GOT3 (cell line): ENCODE data around the gene TAF4.
"Not testable (repeated sequence)": the region's sequence is repeated elsewhere in the genome, so short reads cannot be mapped to it uniquely, and the experiment has no call there.

ENCODE experiments used
- DNase-seq: peaks from one replicate; lab custom pipeline; 2025; ENCODE audit warnings: mixed read lengths; lab: John Stamatoyannopoulos, UW

TAF4 gene

DNA sequence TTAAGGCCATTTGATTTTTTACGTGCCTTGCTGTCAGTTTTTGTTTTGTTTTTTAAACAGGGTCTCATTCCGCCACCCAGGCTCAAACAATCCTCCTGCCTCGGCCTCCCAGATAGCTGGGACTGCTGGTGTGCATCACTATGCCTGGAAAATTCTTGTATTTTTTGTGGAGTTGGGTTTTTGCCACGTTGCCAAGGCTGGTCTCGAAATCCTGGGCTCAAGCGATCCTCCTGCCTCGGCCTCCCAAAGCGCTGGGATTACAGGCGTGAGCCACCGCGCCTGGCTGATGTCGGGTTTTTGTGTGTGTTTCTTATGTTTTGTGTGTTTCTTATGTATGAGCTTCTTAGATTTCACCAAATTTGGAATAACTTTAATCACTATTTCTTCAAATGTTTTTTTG lies 104.8 kb downstream of the TAF4 start:
- DNase-seq: no peak

DNA sequence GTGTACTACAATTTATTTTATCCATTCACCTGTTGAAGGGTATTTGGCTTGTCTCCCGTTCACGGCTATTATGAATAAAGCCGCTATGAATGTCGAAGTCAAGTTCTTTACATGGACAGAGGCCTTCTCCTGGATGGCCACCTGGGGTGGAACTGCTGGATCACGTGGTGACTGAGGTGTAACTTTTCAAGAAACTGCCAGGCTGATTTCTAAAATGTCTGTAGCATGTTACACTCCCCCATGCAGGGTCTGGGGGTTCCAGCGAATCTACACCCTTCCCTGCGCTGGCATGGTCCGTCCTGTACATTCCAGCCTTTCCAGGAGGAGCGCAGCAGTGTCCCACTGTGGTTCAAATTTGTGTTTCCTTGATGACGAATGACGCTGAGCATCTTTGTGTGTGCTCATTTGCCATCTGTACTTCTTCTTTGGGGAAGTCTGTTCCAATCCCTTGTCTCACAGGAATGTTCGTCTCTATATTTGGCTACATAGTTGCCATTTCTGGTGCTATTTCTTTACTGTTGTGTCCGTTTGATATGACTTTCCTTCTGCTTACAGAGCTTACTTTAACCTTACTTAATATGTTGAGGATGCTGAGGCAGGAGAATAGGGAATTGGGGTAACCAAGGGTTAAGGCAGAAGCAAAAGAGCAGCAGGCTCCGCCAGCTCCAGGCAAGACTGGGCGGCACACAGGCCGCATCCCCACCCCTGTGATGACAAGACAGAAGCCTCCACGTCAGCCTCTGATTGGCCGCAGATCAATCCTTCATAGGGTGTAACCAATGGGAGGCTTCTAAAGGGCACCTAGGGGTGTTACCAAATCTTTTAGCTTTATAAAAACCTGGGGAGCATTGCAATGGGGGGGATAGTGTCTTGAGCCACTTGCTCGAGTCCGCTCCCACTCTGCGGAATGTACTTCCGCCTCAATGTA lies 106.6 kb downstream of the TAF4 start:
- DNase-seq: no peak

DNA sequence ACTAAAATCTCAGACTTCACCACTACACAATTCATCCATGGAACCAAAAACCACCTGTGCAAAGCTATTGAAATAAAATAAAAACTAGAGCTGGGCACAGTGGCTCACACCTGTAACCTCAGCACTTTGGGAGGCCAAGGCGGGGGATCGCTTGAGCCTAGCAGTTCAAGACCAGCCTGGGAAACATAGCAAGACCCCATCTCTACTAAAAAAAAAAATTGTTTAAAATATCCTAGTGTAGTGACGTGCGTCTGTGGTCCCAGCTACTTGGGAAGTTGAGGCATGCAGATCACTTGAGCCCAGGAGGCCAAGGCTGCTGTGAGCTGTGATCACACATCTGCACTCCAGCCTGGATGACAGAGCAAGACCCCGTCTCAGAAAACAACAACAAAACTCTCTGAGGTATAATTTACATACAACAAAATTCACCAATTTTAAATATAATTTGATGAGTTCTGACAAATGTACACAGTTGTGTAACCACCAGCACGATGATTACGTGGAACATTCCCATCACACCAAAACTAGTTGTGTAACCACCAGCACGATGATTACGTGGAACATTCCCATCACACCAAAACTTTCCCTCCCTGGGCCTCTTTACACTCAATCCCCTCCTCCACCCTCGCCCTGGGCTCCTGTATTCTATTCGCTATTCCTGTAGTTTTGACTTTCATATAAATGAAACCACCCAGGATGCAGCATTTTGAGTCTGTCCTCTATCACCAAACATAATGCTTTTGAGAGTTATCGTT lies 107.5 kb downstream of the TAF4 start:
- no peak for DNase-seq

DNA sequence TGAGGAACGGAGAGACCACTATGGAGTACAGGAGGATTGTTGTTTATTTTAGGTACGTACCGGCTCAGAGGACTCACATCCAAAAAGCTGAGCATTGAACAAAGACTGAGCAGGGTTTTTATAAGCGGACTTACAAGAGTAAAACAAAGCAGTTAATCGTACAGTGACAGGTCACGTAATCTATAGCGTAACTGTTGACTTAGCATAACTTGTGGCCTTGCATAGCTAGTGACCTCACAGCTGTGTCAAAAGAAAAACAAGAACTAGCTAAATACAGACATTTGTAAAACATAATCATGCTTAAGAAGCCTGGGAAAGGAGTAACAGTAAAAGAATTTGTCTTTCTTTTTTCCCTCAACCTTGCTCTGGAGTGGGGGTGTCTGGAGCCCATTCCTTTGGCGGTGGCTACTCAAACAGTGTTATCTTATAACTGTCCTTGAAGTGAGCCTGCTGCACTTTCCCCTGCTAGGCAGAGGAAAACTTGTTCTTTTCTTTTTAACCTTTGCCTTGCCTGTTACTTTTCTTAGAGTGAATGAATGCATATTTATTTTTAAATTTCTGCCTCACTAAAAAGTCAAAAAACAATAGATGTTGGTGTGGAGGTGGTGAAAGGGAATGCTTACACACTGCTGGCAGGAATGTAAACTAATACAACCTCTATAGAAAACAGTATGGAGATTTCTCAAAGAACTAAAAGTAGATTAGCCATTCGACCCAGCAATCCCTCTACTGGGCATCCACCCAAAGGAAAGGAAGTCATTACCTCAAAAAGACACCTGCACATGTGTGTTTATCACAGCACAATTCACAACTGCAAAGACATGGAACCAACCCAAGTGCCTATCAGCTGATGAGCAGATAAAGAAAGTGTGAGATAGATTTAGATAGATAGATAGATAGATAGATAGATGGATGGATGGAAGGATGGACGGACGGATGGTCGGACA lies 109.0 kb downstream of the TAF4 start:
- DNase-seq: no peak

DNA sequence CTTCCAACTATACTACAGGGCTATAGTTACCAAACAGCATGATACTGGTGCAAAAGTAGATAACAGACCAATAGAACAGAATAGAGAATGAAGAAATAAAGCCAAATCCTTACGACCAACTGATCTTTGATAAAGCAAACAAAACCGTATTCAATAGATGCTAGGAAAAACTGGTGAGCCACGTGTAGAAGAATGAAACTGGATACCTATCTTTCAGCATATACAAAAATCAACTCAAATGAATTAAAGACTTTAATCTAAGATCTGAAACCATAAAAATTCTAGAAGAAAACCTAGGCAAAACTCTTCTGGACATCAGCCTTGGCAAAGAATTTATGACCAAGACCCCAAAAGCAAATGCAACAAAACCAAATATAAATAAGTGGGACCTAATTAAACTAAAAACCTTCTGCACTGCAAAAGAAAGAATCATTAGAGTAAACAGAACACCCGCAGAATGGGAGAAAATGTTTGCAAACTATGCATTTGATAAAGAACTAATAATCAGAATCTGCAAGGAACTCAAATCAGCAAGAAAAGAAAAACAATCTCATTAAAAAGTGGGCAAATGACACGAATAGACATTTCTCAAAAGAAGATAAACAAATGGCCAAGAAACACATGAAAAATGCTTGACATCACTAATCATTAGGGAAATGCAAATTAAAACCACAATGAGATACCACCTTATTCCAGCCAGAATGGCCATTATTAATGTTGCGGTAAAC lies 109.8 kb downstream of the TAF4 start:
- no peak for DNase-seq

DNA sequence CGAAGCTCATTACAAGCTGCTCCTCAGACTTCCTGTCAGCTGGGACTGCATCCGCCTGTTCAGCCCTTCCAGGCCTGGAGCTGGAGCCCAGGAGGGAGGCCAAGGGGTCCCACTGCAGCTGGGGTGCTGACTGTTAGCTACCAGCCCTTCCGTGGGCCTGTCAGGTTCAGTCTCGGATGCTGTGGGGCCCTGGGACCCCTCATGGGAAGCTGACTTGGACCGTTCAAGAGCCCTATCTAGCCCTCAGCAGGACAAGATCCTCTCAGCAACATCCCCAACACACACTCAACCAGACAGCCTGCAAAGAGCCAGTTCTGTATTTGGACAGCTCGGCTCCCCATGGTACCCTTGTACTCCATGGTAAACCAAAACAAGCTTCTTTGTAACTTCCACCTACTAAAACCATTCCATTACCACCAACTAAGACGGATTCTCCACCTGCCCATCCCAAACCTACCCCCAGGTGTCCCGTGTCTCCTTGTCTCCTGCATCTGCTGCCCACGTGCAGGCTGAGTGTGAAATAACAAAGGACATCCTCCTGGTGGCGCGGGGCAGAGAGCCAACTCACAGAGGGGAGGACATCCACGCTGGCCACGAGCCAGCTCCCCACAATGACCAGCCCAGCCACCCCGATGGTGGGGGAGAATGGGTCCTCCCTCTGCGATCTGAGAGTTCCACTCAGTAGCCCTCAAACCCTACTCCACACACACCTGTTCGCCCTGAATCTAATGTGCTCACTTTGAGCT lies 111.2 kb downstream of the TAF4 start:
- DNase-seq: no peak

DNA sequence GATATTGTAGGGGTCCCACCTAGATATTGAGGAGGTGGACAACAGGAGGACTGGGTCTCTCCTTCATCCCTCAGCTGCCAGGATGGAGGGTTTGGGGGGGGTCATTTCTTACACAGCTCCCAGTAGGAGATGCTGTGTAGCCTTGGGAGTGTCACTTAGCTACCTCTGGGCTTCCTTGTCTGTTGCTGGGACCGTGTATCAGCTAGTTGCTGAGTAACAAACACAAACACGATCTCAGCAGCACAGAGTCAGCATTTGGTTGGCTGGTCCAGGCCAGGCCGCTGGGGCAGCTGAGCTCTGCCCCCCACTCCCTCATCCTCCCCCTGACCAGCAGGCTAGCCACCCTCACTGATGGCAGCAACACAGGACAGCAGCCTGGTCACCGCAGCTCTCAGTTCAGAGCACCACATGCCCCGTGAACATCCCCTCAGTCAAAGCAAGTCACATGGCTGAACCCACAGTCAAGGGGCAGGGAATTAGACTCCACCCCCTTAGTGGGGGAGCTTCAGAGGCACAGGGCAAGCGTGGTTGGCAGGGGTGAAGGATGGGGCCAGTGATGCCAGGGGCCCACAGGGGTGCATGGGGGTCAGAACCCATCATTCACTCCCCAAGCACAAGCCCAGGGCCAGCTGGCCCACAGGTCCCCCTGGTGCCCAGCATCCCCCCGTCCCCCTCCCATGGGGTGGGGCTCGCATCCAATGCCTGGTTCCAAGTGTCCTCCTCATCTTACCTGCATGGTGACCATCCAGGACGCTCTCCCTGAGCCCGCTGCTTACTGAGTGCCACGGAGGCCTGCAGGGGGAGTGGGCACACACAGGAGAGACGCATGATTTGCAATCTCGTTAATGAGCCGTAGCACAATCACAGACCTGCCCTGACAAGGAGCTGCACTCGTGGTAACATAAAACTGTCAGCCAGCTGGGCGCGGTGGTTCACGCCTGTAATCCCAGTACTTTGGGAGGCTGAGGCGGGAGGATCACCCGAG lies 112.4 kb downstream of the TAF4 start:
- DNase-seq: no peak

DNA sequence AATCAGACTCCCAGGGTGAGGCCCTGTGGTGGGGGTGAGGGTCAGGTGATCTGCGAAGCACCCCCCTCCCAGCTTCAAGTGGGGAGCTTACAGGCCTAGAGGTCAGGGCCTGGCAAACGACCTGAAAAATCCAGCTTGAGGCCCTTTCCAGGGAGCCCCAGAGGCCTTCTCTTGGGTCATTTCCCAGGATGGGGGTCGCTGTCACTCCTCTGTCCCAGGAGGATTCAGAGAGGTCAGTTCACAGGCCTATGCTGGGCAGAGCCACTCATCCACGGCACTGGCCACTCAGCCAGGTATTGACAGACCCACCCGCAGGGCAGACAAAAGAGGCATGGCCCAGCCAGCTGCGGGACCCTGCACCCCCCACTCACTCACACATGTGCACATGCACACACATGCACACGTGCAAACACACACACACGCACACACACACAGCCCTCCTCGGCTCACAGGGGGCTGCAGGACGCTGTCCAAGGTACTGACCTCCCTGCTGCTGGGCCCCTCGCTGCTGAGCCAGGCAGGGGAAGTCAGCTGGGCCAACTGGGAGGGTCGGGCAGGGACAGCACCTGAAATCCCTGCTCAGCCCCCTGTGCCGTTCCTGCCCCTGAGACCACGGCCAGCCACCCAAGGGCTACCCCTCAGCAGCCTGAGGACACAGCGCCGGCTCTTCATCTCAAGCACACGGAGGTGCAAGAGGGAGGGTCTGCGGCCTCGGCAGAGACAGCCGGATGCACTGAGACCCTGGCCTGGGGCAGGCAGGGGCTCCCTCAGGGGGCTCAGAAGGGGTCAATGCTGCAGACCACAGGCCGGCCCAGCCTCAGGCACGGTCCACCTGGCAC lies 113.8 kb downstream of the TAF4 start:
- DNase-seq: no peak

DNA sequence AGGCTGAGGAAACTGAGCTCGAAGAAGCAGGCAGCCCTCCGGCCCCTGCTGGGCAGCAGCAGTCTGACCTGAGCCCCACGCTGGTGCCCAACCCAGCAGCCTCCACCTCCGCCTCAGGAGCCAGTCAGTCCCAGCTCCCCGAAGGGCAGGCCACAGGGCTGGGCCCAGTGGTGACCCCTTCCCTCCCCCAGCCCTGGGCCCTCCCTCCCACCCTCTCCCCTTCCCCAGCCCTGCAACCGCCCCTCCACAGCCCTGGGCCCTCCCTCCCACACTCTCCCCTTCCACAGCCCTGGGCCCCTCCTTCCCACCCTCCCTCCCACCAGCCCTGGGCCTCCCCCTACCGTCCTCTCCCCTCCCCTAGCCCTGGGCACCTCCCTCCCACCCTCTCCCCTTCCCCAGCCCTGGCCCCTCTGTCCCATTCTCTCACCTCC lies 115.0 kb downstream of the TAF4 start:
- DNase-seq: no peak

DNA sequence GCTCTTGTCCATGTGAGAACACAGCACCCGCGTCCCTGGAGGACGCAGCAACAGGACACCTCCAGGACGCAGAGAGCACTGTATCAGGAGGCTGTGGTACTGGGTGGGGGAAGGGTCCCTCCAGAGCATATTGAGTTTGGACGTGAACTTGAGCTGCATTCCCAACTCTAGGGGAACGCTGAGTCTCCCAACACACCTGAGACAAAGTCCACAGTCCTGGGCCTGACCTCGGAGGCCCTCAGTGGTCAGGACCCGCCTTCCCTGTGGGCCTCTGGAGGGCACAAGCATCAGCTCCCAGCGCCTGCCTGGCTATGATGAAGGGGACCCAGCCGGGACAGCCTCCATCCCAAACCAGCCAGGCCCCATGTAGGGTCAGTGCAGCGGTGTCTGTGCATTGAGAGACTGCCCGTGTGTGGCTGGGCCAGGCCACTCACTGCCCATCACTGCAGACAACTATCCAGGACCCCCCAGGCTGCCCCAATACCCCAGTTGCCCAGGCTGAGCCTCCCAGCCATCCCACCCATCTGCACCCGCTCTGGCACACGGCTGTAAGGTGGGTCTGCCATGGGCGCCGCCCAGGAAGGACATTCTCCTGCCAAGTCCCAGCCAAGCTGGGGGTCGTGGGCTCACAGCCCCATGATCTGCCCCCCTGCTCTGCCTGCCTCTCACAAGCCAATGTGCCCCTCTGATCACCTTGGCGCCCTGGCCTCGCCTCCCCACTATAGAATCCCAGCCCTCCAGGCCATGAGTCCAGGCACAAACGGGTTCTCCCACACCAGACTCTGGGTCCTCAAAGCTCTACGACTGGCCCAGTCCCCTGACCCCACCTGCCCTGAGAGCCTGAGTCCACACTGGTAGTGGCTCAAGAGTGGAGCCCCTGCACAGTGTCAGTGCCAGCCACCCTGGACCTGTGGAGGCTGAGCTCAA lies 115.7 kb downstream of the TAF4 start:
- DNase-seq: no peak

DNA sequence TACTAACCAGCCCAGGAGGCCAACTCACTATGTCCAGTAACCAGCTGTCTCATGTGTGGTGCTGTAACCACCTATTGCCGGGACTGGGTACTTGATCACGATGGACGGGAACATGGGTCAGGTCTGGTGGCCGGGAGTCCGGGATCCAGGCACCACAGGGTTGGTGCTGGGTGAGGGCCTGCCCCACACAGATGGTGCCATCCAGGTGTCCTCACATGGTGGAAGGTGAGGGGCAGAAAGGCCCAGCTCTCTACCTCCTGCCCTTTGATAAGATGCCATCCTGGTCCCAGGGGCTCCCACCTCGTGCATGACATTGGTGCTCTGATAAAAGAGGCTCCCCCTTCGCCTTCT lies 116.3 kb downstream of the TAF4 start:
- no peak for DNase-seq

DNA sequence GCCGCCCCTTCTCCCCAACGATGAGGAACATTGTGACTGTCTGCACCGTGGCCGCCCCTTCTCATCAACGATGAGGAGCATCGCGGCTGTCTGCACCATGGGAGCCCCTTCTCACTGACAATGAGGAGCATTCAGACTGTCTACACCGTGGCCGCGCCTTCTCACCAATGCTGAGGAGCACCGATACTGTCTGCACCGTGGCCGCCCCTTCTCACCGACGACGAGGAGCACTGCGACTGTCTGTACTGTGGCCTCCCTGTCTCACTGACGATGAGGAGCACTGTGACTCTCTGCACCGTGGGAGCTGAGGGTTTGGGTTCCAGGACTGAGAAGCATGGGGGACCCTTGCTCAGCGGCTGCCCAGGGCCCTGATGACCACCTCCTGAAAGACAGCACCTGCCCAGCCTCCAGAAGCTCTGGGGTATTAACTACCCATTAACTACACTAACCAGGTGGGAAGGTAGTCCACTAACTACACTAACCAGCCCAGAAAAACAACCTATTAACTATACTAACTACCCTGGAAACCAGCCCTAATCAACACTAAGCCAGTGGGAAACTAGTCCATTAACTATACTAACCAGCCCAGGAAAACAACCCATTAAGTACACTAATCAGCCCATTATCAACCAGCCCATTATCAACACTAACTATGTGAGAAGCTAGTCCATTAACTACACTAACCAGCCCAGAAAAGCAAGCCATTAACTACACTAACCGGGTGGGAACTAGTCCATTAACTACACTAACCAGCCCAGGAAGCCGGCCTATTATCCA lies 116.9 kb downstream of the TAF4 start:
- DNase-seq: no peak

DNA sequence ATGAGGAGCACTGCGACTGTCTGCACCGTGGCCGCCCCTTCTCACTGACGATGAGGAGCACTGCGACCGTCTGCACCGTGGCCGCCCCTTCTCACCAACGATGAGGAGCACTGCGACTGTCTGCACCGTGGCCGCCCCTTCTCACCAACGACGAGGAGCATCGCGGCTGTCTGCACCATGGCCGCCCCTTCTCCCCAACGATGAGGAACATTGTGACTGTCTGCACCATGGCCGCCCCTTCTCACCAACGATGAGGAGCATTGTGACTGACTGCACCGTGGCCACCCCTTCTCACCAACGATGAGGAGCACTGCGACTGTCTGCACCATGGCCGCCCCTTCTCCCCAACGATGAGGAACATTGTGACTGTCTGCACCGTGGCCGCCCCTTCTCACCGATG lies 117.6 kb downstream of the TAF4 start:
- not testable (repeated sequence) for DNase-seq

DNA sequence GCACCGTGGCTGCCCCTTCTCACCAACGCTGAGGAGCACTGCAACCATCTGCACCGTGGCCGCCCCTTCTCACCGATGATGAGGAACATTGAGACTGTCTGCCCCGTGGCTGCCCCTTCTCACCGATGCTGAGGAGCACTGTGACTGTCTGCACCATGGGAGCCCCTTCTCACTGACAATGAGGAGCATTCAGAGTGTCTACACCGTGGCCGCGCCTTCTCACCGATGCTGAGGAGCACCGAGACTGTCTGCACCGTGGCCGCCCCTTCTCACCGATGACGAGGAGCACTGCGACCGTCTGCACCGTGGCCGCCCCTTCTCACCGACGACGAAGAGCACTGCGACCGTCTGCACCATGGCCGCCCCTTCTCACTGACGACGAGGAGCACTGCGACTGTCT lies 120.2 kb downstream of the TAF4 start:
- DNase-seq: not testable (repeated sequence)

DNA sequence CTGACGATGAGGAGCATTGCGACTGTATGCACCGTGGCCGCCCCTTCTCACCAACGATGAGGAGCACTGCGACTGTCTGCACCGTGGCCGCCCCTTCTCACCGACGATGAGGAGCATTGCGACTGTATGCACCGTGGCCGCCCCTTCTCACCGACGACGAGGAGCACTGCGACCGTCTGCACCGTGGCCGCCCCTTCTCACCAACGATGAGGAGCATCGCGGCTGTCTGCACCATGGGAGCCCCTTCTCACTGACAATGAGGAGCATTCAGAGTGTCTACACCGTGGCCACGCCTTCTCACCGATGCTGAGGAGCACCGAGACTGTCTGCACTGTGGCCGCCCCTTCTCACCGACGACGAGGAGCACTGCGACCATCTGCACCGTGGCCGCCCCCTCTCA lies 120.7 kb downstream of the TAF4 start:
- not testable (repeated sequence) for DNase-seq

DNA sequence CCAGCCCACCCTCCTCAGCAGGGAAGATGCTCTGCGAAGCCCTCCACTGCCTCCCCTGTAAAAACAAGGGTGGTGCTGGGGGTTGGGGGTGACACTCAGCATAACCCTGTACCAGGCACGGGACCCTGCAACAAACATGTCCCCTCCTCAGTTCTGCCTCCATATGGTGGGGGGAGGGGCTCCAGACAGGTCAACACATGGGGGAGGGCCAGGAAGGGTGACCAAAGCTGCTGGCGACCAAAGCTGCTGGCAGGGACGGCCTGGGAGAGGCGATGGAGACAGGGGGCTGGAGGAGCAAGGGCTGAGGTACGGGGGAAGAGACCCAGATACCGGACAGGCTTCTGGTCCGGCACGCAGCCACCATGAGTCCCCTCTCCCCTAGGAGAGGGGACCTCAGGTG lies 123.2 kb downstream of the TAF4 start:
- no peak for DNase-seq
